ENCODE measurements around the gene PPP2R5D. TPM values are rescaled to one million over a fixed set of nuclear protein-coding genes. Genes with fewer than 3 reads are reported as not detected.

PPP2R5D gene
- total RNA-seq, 1 experiment from 2014 or later = 52.7 TPM

- H3K4me3 Mint-ChIP-seq = peak overlapping the region; percentile 99
- no peak for ATAC-seq
- H3K4me1 Mint-ChIP-seq = peaks cover 28% of the 10 kb centered on the region
- H3K36me3 Mint-ChIP-seq = peaks cover 50% of the 10 kb centered on the region
- no peak for TF ChIP-seq NFATC4 (CRISPR knock-in tag; IDR thresholded peaks at IDR 0.05)
- TF ChIP-seq GABPB1 (CRISPR knock-in tag; IDR thresholded peaks at IDR 0.05) = no peak
- TF ChIP-seq, protein P1, sequence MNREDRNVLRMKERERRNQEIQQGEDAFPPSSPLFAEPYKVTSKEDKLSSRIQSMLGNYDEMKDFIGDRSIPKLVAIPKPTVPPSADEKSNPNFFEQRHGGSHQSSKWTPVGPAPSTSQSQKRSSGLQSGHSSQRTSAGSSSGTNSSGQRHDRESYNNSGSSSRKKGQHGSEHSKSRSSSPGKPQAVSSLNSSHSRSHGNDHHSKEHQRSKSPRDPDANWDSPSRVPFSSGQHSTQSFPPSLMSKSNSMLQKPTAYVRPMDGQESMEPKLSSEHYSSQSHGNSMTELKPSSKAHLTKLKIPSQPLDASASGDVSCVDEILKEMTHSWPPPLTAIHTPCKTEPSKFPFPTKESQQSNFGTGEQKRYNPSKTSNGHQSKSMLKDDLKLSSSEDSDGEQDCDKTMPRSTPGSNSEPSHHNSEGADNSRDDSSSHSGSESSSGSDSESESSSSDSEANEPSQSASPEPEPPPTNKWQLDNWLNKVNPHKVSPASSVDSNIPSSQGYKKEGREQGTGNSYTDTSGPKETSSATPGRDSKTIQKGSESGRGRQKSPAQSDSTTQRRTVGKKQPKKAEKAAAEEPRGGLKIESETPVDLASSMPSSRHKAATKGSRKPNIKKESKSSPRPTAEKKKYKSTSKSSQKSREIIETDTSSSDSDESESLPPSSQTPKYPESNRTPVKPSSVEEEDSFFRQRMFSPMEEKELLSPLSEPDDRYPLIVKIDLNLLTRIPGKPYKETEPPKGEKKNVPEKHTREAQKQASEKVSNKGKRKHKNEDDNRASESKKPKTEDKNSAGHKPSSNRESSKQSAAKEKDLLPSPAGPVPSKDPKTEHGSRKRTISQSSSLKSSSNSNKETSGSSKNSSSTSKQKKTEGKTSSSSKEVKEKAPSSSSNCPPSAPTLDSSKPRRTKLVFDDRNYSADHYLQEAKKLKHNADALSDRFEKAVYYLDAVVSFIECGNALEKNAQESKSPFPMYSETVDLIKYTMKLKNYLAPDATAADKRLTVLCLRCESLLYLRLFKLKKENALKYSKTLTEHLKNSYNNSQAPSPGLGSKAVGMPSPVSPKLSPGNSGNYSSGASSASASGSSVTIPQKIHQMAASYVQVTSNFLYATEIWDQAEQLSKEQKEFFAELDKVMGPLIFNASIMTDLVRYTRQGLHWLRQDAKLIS (CRISPR knock-in tag; IDR thresholded peaks at IDR 0.05; ENCODE audit: borderline replicate concordance) = no peak
- no peak for TF ChIP-seq STAT6 (CRISPR knock-in tag; conservative IDR thresholded peaks at IDR 0.05; ENCODE audit: low read depth)
- TF ChIP-seq MXD4 (CRISPR knock-in tag; IDR thresholded peaks at IDR 0.05; ENCODE audit: borderline replicate concordance) = no peak
- TF ChIP-seq, protein P2, sequence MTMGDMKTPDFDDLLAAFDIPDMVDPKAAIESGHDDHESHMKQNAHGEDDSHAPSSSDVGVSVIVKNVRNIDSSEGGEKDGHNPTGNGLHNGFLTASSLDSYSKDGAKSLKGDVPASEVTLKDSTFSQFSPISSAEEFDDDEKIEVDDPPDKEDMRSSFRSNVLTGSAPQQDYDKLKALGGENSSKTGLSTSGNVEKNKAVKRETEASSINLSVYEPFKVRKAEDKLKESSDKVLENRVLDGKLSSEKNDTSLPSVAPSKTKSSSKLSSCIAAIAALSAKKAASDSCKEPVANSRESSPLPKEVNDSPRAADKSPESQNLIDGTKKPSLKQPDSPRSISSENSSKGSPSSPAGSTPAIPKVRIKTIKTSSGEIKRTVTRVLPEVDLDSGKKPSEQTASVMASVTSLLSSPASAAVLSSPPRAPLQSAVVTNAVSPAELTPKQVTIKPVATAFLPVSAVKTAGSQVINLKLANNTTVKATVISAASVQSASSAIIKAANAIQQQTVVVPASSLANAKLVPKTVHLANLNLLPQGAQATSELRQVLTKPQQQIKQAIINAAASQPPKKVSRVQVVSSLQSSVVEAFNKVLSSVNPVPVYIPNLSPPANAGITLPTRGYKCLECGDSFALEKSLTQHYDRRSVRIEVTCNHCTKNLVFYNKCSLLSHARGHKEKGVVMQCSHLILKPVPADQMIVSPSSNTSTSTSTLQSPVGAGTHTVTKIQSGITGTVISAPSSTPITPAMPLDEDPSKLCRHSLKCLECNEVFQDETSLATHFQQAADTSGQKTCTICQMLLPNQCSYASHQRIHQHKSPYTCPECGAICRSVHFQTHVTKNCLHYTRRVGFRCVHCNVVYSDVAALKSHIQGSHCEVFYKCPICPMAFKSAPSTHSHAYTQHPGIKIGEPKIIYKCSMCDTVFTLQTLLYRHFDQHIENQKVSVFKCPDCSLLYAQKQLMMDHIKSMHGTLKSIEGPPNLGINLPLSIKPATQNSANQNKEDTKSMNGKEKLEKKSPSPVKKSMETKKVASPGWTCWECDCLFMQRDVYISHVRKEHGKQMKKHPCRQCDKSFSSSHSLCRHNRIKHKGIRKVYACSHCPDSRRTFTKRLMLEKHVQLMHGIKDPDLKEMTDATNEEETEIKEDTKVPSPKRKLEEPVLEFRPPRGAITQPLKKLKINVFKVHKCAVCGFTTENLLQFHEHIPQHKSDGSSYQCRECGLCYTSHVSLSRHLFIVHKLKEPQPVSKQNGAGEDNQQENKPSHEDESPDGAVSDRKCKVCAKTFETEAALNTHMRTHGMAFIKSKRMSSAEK (CRISPR knock-in tag; IDR thresholded peaks at IDR 0.05; ENCODE audit: borderline replicate concordance) = no peak
- TF ChIP-seq ESRRA (CRISPR knock-in tag; IDR thresholded peaks at IDR 0.05; ENCODE audit: borderline replicate concordance) = no peak
- POLR2A ChIA-PET = interaction anchor here (1.6 kb wide), 1 partner anchor 10 kb away, joined by 7 read pairs; the partner anchor contains the start of gene RRP36
- H3K9me3 Mint-ChIP-seq = no peaks in the 10 kb centered on the region
- no peak overlapping the region for H3K27ac Mint-ChIP-seq
- no peaks in the 10 kb centered on the region for H3K27me3 Mint-ChIP-seq (ENCODE audit: low read depth)
- CTCF ChIA-PET = interaction anchor here (0.6 to 3.1 kb wide), 2 partner anchors 48 to 68 kb away, joined by 3 to 17 read pairs; no protein-coding TSS in a partner anchor
- no peak for DNase-seq (ENCODE audit: low spot score)
Observed at GRCh38 chr6:43012364-43012763, 28.0 kb downstream of the PPP2R5D start.

GRCh38 chr6:43013097-43013842 is 28.9 kb downstream of the PPP2R5D start:
- TF ChIP-seq SMAD4 (CRISPR knock-in tag; IDR thresholded peaks at IDR 0.05) = no peak
- TF ChIP-seq, protein P3, sequence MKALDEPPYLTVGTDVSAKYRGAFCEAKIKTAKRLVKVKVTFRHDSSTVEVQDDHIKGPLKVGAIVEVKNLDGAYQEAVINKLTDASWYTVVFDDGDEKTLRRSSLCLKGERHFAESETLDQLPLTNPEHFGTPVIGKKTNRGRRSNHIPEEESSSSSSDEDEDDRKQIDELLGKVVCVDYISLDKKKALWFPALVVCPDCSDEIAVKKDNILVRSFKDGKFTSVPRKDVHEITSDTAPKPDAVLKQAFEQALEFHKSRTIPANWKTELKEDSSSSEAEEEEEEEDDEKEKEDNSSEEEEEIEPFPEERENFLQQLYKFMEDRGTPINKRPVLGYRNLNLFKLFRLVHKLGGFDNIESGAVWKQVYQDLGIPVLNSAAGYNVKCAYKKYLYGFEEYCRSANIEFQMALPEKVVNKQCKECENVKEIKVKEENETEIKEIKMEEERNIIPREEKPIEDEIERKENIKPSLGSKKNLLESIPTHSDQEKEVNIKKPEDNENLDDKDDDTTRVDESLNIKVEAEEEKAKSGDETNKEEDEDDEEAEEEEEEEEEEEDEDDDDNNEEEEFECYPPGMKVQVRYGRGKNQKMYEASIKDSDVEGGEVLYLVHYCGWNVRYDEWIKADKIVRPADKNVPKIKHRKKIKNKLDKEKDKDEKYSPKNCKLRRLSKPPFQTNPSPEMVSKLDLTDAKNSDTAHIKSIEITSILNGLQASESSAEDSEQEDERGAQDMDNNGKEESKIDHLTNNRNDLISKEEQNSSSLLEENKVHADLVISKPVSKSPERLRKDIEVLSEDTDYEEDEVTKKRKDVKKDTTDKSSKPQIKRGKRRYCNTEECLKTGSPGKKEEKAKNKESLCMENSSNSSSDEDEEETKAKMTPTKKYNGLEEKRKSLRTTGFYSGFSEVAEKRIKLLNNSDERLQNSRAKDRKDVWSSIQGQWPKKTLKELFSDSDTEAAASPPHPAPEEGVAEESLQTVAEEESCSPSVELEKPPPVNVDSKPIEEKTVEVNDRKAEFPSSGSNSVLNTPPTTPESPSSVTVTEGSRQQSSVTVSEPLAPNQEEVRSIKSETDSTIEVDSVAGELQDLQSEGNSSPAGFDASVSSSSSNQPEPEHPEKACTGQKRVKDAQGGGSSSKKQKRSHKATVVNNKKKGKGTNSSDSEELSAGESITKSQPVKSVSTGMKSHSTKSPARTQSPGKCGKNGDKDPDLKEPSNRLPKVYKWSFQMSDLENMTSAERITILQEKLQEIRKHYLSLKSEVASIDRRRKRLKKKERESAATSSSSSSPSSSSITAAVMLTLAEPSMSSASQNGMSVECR (CRISPR knock-in tag; IDR thresholded peaks at IDR 0.05; ENCODE audit: borderline replicate concordance) = 0 out of 2 replicates have a peak, but pooled peaks have one; percentile 17
- Mint-ChIP-seq H3K4me3 (peak overlapping the region; percentile 99), H3K27me3 (ENCODE audit: low read depth) (no peaks in the 10 kb centered on the region), H3K9me3 (no peaks in the 10 kb centered on the region), H3K27ac (peak overlapping the region; percentile 90), H3K36me3 (peaks cover 54% of the 10 kb centered on the region), H3K4me1 (peaks cover 28% of the 10 kb centered on the region)
- ChIA-PET POLR2A (interaction anchor here (0.7 to 1.7 kb wide), 11 partner anchors 8 to 230 kb away, joined by 3 to 9 read pairs (median 5); partner anchors contain the start of genes CNPY3, KLC4, MRPL2 and PPP2R5D), CTCF (interaction anchor here (0.7 to 3.1 kb wide), 14 partner anchors 16 to 216 kb away, joined by 3 to 22 read pairs (median 4); partner anchors contain the start of genes DNPH1, PEX6, PPP2R5D and PTK7)
- peak; percentile 10; the same call in 1 of the 2 replicates for ATAC-seq
- DNase-seq (ENCODE audit: low spot score) = no peak

Data from WTC11 (cell line).